H1 (cell line): Measurements from ENCODE around the gene PGAM5. TPM values are rescaled to one million over a fixed set of nuclear protein-coding genes. Genes with fewer than 3 reads are reported as not detected.
A peak's percentile ranks its signal among the peaks of the same experiment; 100 is the strongest.

Experiments
- CTCF ChIA-PET: fragments of 300-600 bp; sonication (Branson Sonifier 250); formaldehyde crosslinking; loops from one replicate; lab custom pipeline; 2021; ENCODE audit not compliant: partially characterized antibody; lab: Charles Lee
- POLR2A ChIA-PET: fragments of 300-600 bp; sonication (Branson Sonifier 250); formaldehyde crosslinking; loops from one replicate; lab custom pipeline; 2021; ENCODE audit warnings: inconsistent platforms; ENCODE audit not compliant: partially characterized antibody; lab: Charles Lee
- DNase-seq, 2 experiments: peaks; one replicate each; pipeline versions ENCODE4 v3.0.0 to v3.0.0-alpha.2; 2010 to 2022; ENCODE audit warnings: low spot score in 2 of 2, low read depth in 1 of 2, mixed read lengths in 1 of 2
- FAIRE-seq: peaks from 2 replicates; lab custom pipeline; 2011; peaks lifted over from hg19 to GRCh38; lab: Jason Lieb, UNC
- H2AFZ ChIP-seq: 2 replicates; pipeline ENCODE4 v1.8.1; 2012; ENCODE audit warnings: low read length, inconsistent platforms
- H2AK5ac ChIP-seq: 2 replicates; pipeline ENCODE4 v1.6.1; 2013; ENCODE audit warnings: low read depth, low read length
- H2BK120ac ChIP-seq: replicated peaks from 2 replicates; pipeline ENCODE3; 2013; ENCODE audit warnings: low read depth, low read length, inconsistent platforms
- H2BK12ac ChIP-seq: 2 replicates; pipeline ENCODE4 v1.6.1; 2013; ENCODE audit warnings: low read depth, low read length
- H2BK15ac ChIP-seq: 2 replicates; pipeline ENCODE4 v1.6.1; 2013; ENCODE audit warnings: low read length
- H2BK20ac ChIP-seq: 2 replicates; pipeline ENCODE4 v1.6.1; 2013; ENCODE audit warnings: low read length
- H2BK5ac ChIP-seq: 2 replicates; pipeline ENCODE4 v1.6.1; 2013; ENCODE audit warnings: low read depth, low read length
- H3K14ac ChIP-seq: 2 replicates; pipeline ENCODE4 v1.6.1; 2013; ENCODE audit warnings: inconsistent platforms; ENCODE audit not compliant: insufficient read length
- H3K18ac ChIP-seq: 2 replicates; pipeline ENCODE4 v1.6.1; 2013; ENCODE audit warnings: low read length; ENCODE audit errors: extremely low read depth
- H3K23ac ChIP-seq: 2 replicates; pipeline ENCODE4 v1.6.1; 2013; ENCODE audit warnings: inconsistent platforms; ENCODE audit not compliant: insufficient read length
- H3K23me2 ChIP-seq: 2 replicates; pipeline ENCODE4 v1.6.1; 2013; ENCODE audit warnings: low read depth, low read length
- H3K27ac ChIP-seq: 2 replicates; pipeline ENCODE4 v1.6.1; 2011; ENCODE audit warnings: low read depth, low read length, inconsistent platforms
- H3K27me3 ChIP-seq, 4 experiments: replicated peaks in 1 of 4; 1 replicate in 1 of 4; 2 replicates in 3 of 4; pipeline versions ENCODE4 v1.6.1 to v1.8.1; 2011 to 2013; ENCODE audit warnings: low read length in 3 of 4, mild to moderate bottlenecking in 3 of 4, inconsistent platforms in 2 of 4, mixed read lengths in 2 of 4, moderate library complexity in 1 of 4; ENCODE audit not compliant: control insufficient read depth in 3 of 4, insufficient read depth in 3 of 4; ENCODE audit errors: extremely low read depth in 1 of 4
- H3K36me3 ChIP-seq, 4 experiments: 2 replicates each; pipeline versions ENCODE4 v1.6.1 to v1.8.1; 2011 to 2013; ENCODE audit warnings: mild to moderate bottlenecking in 4 of 4, low read length in 3 of 4, moderate library complexity in 2 of 4, control low read depth in 1 of 4, inconsistent platforms in 1 of 4; ENCODE audit not compliant: insufficient read depth in 4 of 4, control insufficient read depth in 2 of 4
- H3K4ac ChIP-seq: replicated peaks from 2 replicates; pipeline ENCODE3; 2013; ENCODE audit warnings: low read length, low read depth, mixed read lengths, inconsistent platforms; ENCODE audit not compliant: insufficient read length
- H3K4me1 ChIP-seq, 4 experiments: replicated peaks in 1 of 4; 1 replicate in 1 of 4; 2 replicates in 3 of 4; pipeline versions ENCODE4 v1.6.1 to v1.8.1; 2011 to 2013; ENCODE audit warnings: low read length in 3 of 4, inconsistent platforms in 2 of 4, mixed read lengths in 1 of 4; ENCODE audit not compliant: insufficient read depth in 4 of 4, control insufficient read depth in 3 of 4
- H3K4me2 ChIP-seq, 2 experiments: 2 replicates each; pipeline versions ENCODE4 v1.6.1 to v1.8.1; 2011 to 2013; ENCODE audit warnings: low read depth in 2 of 2, low read length in 2 of 2, control low read depth in 1 of 2, inconsistent platforms in 1 of 2, mild to moderate bottlenecking in 1 of 2; ENCODE audit not compliant: insufficient read depth in 1 of 2
- H3K4me3 ChIP-seq, 4 experiments: fragments of 200-600, 300-600 bp in 1 of 4; sonication (generic), shearing (Covaris generic), sonication (Bioruptor Twin) in 1 of 4; 2 replicates each; pipeline versions ENCODE4 v1.5.1 to v1.8.1; 2011 to 2016; ENCODE audit warnings: low read length in 4 of 4, low read depth in 3 of 4, control low read depth in 2 of 4, inconsistent platforms in 2 of 4, mild to moderate bottlenecking in 2 of 4, mixed read lengths in 1 of 4, moderate library complexity in 1 of 4; ENCODE audit not compliant: insufficient read depth in 2 of 4; ENCODE audit errors: extremely low read depth in 1 of 4
- H3K56ac ChIP-seq: replicated peaks from 2 replicates; pipeline ENCODE3; 2013; ENCODE audit warnings: low read depth, mild to moderate bottlenecking, mixed read lengths, low read length, inconsistent platforms; ENCODE audit not compliant: insufficient read length
- H3K79me1 ChIP-seq: 2 replicates; pipeline ENCODE4 v1.6.1; 2013; ENCODE audit warnings: low read depth, low read length, control low read depth
- H3K79me2 ChIP-seq, 2 experiments: 2 replicates each; pipeline versions ENCODE4 v1.6.1 to v1.8.1; 2012 to 2013; ENCODE audit warnings: low read length in 2 of 2, mild to moderate bottlenecking in 2 of 2, inconsistent platforms in 1 of 2; ENCODE audit not compliant: insufficient read depth in 2 of 2, control insufficient read depth in 1 of 2
- H3K9ac ChIP-seq, 4 experiments: replicated peaks in 1 of 4; 1 replicate in 1 of 4; 2 replicates in 3 of 4; pipeline versions ENCODE4 v1.6.1 to v1.8.1; 2011 to 2013; ENCODE audit warnings: low read depth in 3 of 4, low read length in 3 of 4, control low read depth in 2 of 4, mild to moderate bottlenecking in 2 of 4, moderate library complexity in 2 of 4, inconsistent platforms in 1 of 4; ENCODE audit errors: extremely low read depth in 1 of 4
- H3K9me3 ChIP-seq, 2 experiments: 2 replicates each; pipeline versions ENCODE4 v1.6.1 to v1.8.1; 2012 to 2013; ENCODE audit warnings: mild to moderate bottlenecking in 2 of 2, moderate library complexity in 2 of 2, control low read depth in 1 of 2, inconsistent platforms in 1 of 2, low read depth in 1 of 2, low read length in 1 of 2, mixed read lengths in 1 of 2; ENCODE audit not compliant: insufficient read depth in 2 of 2
- H4K20me1 ChIP-seq, 2 experiments: replicated peaks in 1 of 2; 2 replicates each; pipeline versions ENCODE3 to v1.8.1; 2011 to 2013; ENCODE audit warnings: inconsistent platforms in 2 of 2, low read length in 2 of 2, mild to moderate bottlenecking in 1 of 2; ENCODE audit not compliant: insufficient read depth in 2 of 2, control insufficient read depth in 1 of 2
- H4K5ac ChIP-seq: 2 replicates; pipeline ENCODE4 v1.6.1; 2013; ENCODE audit warnings: low read length, low read depth, mixed read lengths, inconsistent platforms; ENCODE audit not compliant: insufficient read length
- H4K8ac ChIP-seq: 2 replicates; pipeline ENCODE4 v1.8.0; 2013; ENCODE audit warnings: mild to moderate bottlenecking, moderate library complexity, low read length, inconsistent platforms; ENCODE audit not compliant: insufficient read depth; ENCODE audit errors: extremely low read depth
- H4K91ac ChIP-seq: replicated peaks from 2 replicates; pipeline ENCODE3; 2013; ENCODE audit warnings: low read length, mixed read lengths, inconsistent platforms; ENCODE audit not compliant: insufficient read length
- BACH1 ChIP-seq: IDR thresholded peaks from 2 replicates; pipeline ENCODE4 v1.6.1; 2012; ENCODE audit warnings: low read length, improper control_type of control experiment
- CHD1 ChIP-seq: IDR thresholded peaks from 2 replicates; pipeline ENCODE4 v1.6.1; 2012; ENCODE audit warnings: low read depth, low read length, improper control_type of control experiment
- CREB1 ChIP-seq: IDR thresholded peaks from 2 replicates; pipeline ENCODE4 v1.6.1; 2012; ENCODE audit warnings: inconsistent platforms
- JUND ChIP-seq: IDR thresholded peaks from 2 replicates; pipeline ENCODE4 v1.6.1; 2011; ENCODE audit warnings: mild to moderate bottlenecking, improper control_type of control experiment, low read length
- PHF8 ChIP-seq: fragments of 200-600 bp; sonication (generic); conservative IDR thresholded peaks from 2 replicates; pipeline ENCODE4 v1.7.1; 2012; ENCODE audit warnings: low read depth, mild to moderate bottlenecking, inconsistent platforms, low read length, moderate library complexity
- SP2 ChIP-seq: IDR thresholded peaks from 2 replicates; pipeline ENCODE4 v1.6.1; 2012; ENCODE audit warnings: mild to moderate bottlenecking, low read length, inconsistent platforms
- SP4 ChIP-seq: IDR thresholded peaks from 2 replicates; pipeline ENCODE4 v1.6.1; 2012; ENCODE audit warnings: low read length, inconsistent platforms
- WGBS, 2 experiments: shearing (Covaris generic) in 1 of 2; methylation state at CpG; one replicate each; pipeline versions ENCODE4 v1.1.6 to v1.1.7; 2013 to 2015; ENCODE audit warnings: low lambda C conversion rate in 2 of 2, mixed read lengths in 2 of 2, inconsistent platforms in 1 of 2, low coverage in 1 of 2, missing lambda C conversion rate in 1 of 2; ENCODE audit not compliant: insufficient replicate concordance in 2 of 2, insufficient coverage in 1 of 2, insufficient read length in 1 of 2; ENCODE audit errors: extremely low coverage in 1 of 2, missing lambda C conversion rate in 1 of 2; 5-methylcytosine and 5-hydroxymethylcytosine counted together
- long read RNA-seq, 2 experiments: library from RNA in 1 of 2; library from capped mRNA in 1 of 2; stranded (forward); transcript quantifications; one replicate each; pipeline ENCODE4 v2.0.0, GENCODE V29; 2021; ENCODE audit warnings: inconsistent platforms in 1 of 2
- polyA minus RNA-seq, 3 experiments: library from RNA; depleted of rRNA, polyadenylated mRNA; stranded (reverse); fragments of >200 nt; gene quantifications; 1 replicate in 2 of 3; 2 replicates in 1 of 3; pipeline ENCODE4 v1.2.3, GENCODE V29; 2011
- polyA plus RNA-seq, 7 experiments: library from polyadenylated mRNA; depleted of rRNA in 3 of 7; stranded (reverse) in 5 of 7; unstranded in 2 of 7; fragments of >200 nt in 5 of 7; fragments of 200-250 nt in 2 of 7; gene quantifications; 1 replicate in 5 of 7; 2 replicates in 1 of 7; 4 replicates in 1 of 7; pipeline versions ENCODE4 v1.2.1 to v1.2.3, GENCODE V29; 2011 to 2013; ENCODE audit warnings: missing spikeins in 2 of 7, mixed read lengths in 2 of 7
- total RNA-seq: library from RNA; stranded (reverse); fragmentation: NEBNext Ultra II Directional; extraction: Animal tissue kit (Norgen Biotek cat#: 25700); gene quantifications from 2 replicates; pipeline ENCODE4 v1.2.1, GENCODE V29; 2021
- TF ChIP-seq, protein P1 (sequence below): IDR thresholded peaks from 2 replicates; pipeline ENCODE4 v1.6.1; 2012; ENCODE audit warnings: low read length, inconsistent platforms

PGAM5 gene
- total RNA-seq, result 84.0 and 92.7 TPM in 2 replicates
- polyA plus RNA-seq (2011; rRNA removed), result 66.4 and 78.7 TPM in 2 replicates
- 50.9 TPM for polyA plus RNA-seq (2011; cell fraction: cytosol; rRNA removed)
- 51.6 TPM for polyA plus RNA-seq (2011; cell fraction: nucleus; rRNA removed)
- 61.6 to 68.8 TPM (median 64.8 TPM) in 4 replicates for polyA plus RNA-seq (2012, experiment 1 of 2)
- 77.5 TPM for polyA plus RNA-seq (2012, experiment 2 of 2)
- 38.2 TPM for polyA plus RNA-seq (2013, experiment 1 of 2)
- polyA plus RNA-seq (2013, experiment 2 of 2), result 39.3 TPM
- 70.8 and 98.9 TPM in 2 replicates for polyA minus RNA-seq (2011; rRNA and poly(A)+ RNA removed)
- 86.2 TPM for polyA minus RNA-seq (2011; cell fraction: cytosol; rRNA and poly(A)+ RNA removed)
- 29.8 TPM for polyA minus RNA-seq (2011; cell fraction: nucleus; rRNA and poly(A)+ RNA removed)
- long read RNA-seq, experiment 1, partial matches to known transcripts, result 30 of 35 reads
- long read RNA-seq, experiment 1, other reads (novel, unspliced or antisense), result 4 of 35 reads
- long read RNA-seq, experiment 2, partial matches to known transcripts, result 0 of 2 reads
- long read RNA-seq, experiment 2, other reads (novel, unspliced or antisense), result 2 of 2 reads

DNA sequence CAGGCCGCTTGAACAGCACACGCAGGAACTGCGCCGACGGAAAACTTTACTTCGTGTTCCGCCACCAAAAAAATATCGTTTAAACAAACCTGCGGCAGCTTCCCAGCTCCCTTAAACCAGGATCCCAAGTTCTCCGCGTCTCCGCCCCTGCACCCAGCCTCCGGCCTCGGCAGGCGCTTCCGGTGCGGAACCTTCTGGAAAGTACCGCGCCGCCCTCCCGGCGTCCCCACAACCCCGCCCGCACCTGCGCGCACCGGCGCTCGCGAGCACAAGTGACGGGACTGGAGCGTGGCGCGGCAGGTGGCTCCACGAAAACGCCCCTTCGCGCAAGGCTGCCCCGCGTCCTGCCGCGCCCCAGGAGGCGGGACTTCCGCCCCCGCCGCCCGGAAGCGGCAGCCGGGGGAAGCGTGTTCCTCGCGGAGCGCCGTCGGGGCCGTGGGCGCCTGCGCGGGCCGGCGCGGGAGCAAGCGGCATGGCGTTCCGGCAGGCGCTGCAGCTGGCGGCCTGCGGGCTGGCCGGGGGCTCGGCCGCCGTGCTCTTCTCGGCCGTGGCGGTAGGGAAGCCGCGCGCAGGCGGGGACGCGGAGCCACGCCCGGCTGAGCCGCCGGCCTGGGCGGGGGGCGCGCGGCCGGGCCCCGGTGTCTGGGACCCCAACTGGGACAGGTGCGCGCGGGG is at the start of gene PGAM5:
Gene PGAM5, plus strand, starts transcription at position 438 of the 675 bp plus-strand sequence. Its CDS starts 35 bp downstream, at position 473.
- Histone ChIP-seq H3K14ac (peak within 1 kb of the TSS; percentile 84), H2BK12ac (no peak within 1 kb of the TSS), H3K23ac (no peak within 1 kb of the TSS), H2AFZ (peak within 1 kb of the TSS; percentile 87; the same call in 1 of the 2 replicates), H3K36me3 (peaks cover 4 to 10% (median 5%) of the 10 kb centered on the region in 4 experiments; a peak in 6 of 8 replicates), H4K8ac (peak within 1 kb of the TSS; percentile 86), H2BK20ac (no peak within 1 kb of the TSS), H3K4me2 (peak within 1 kb of the TSS; percentile 93 to 94), H3K9me3 (no peaks in the 10 kb centered on the region; a peak in 1 of 4 replicates), H3K9ac (peak within 1 kb of the TSS; percentile 55 to 77 (median 72)), H2BK15ac (no peak within 1 kb of the TSS; the same call in 1 of the 2 replicates), H3K23me2 (peaks cover 6% of the 10 kb centered on the region; the same call in 1 of the 2 replicates), H2BK5ac (peak within 1 kb of the TSS; percentile 88), H3K27me3 (no peaks in the 10 kb centered on the region), H4K20me1 (peaks cover 3 to 11% of the 10 kb centered on the region in 2 experiments), H3K56ac (peak within 1 kb of the TSS; percentile 92), H3K79me2 (peaks cover 7 to 33% of the 10 kb centered on the region in 2 experiments), H3K4me3 (peak within 1 kb of the TSS; percentile 82 to 94 (median 86)), H4K91ac (peak within 1 kb of the TSS; percentile 54), H4K5ac (peak within 1 kb of the TSS; percentile 83), H3K79me1 (peaks cover 9% of the 10 kb centered on the region), H2BK120ac (peak within 1 kb of the TSS; percentile 83), H3K4ac (no peak within 1 kb of the TSS), H3K27ac (peak within 1 kb of the TSS; percentile 64; the same call in 1 of the 2 replicates), H3K4me1 (no peaks in the 10 kb centered on the region; a peak in 1 of 7 replicates), H3K18ac (peak within 1 kb of the TSS; percentile 93), H2AK5ac (no peak within 1 kb of the TSS)
- FAIRE-seq, result no peak
- ChIA-PET CTCF (no interaction called here), POLR2A (interaction anchor here (0.6 to 2.6 kb wide), 14 partner anchors 8 to 781 kb away, joined by 3 to 21 read pairs (median 5); partner anchors contain the start of genes POLE and PXMP2)
- 0% methylated on average over 46 of the region's 94 CpGs; no CpG with 5 or more reads in 1 of the 2 experiments for WGBS, 2 experiments
- peak; percentile 23 to 78 for DNase-seq
- TF ChIP-seq JUND (no peak), PHF8 (peak; percentile 79), CHD1 (no peak), SP4 (no peak), CREB1 (no peak), SP2 (no peak), BACH1 (peak; percentile 96)
- TF ChIP-seq, protein P1, sequence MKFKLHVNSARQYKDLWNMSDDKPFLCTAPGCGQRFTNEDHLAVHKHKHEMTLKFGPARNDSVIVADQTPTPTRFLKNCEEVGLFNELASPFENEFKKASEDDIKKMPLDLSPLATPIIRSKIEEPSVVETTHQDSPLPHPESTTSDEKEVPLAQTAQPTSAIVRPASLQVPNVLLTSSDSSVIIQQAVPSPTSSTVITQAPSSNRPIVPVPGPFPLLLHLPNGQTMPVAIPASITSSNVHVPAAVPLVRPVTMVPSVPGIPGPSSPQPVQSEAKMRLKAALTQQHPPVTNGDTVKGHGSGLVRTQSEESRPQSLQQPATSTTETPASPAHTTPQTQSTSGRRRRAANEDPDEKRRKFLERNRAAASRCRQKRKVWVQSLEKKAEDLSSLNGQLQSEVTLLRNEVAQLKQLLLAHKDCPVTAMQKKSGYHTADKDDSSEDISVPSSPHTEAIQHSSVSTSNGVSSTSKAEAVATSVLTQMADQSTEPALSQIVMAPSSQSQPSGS, result peak; percentile 63; the same call in 1 of the 2 replicates
